Activated CD8-positive, alpha-beta memory T cell treated with anti-CD3 and anti-CD28 coated beads, Interleukin-2, amount 10 ng/mL, durations not matched to agents 7 days and 5 days (primary cell): ENCODE data around the gene CCDC152. TPM values are rescaled to one million over a fixed set of nuclear protein-coding genes. Genes with fewer than 3 reads are reported as not detected.
"Not testable (repeated sequence)": the region's sequence is repeated elsewhere in the genome, so short reads cannot be mapped to it uniquely, and the experiment has no call there.

Experiments used
- ATAC-seq: fragments of 150-1000 bp; cut with Tn5 transposase; one replicate; pipeline ENCODE4 v1.10.0; 2021; ENCODE audit warnings: moderate library complexity
- CTCF ChIA-PET: fragments of 350-600 bp; sonication (Branson Sonifier 250); formaldehyde crosslinking; loops from one replicate; lab custom pipeline; 2021; ENCODE audit warnings: antibody characterized with exemption; lab: Charles Lee
- DNase-seq: peaks from one replicate; pipeline ENCODE4 v3.0.0-alpha.2; 2020
- H3K27ac Mint-ChIP-seq: one replicate; pipeline ENCODE4 v1.8.0; 2021; ENCODE audit warnings: mild to moderate bottlenecking, mixed read lengths
- H3K27me3 Mint-ChIP-seq: one replicate; pipeline ENCODE4 v1.8.0; 2021; ENCODE audit warnings: mixed read lengths
- H3K36me3 Mint-ChIP-seq: one replicate; pipeline ENCODE4 v1.8.0; 2021; ENCODE audit warnings: mild to moderate bottlenecking, mixed read lengths
- H3K4me1 Mint-ChIP-seq: one replicate; pipeline ENCODE4 v1.8.0; 2021; ENCODE audit warnings: mixed read lengths
- H3K4me3 Mint-ChIP-seq: one replicate; pipeline ENCODE4 v1.8.0; 2021; ENCODE audit warnings: mild to moderate bottlenecking, moderate library complexity, mixed read lengths
- H3K9me3 Mint-ChIP-seq: one replicate; pipeline ENCODE4 v1.8.0; 2022; ENCODE audit warnings: low read depth, mixed read lengths
- total RNA-seq, 2 experiments: library from RNA; stranded (reverse); gene quantifications; one replicate each; pipeline ENCODE4 v1.2.3, GENCODE V29; 2021

CCDC152 gene
- total RNA-seq, 2 experiments from 2014 or later: 6.4 to 6.9 TPM

DNA sequence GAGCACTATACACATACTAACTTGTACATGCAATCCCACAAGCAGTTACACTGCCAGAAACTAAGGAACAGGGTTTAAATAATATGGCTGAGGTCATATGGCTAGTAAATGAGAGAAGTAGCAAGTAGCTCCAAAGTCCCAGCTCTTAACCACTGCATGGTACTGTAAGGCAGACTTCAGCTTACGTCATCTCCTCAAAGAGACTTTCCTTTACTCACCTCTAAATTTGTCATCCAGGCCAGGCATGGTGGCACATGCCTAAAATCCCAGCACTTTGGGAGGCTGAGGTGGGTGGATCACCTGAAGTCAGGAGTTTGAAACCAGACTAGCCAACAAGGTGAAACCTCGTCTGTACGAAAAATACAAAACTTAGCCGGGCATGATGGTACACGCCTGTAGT, 75.4 kb downstream of the CCDC152 start:
- Mint-ChIP-seq H3K4me3 (no peak overlapping the region), H3K9me3 (no peaks in the 10 kb centered on the region), H3K4me1 (no peaks in the 10 kb centered on the region), H3K27ac (no peak overlapping the region), H3K36me3 (no peaks in the 10 kb centered on the region), H3K27me3 (peaks cover 4% of the 10 kb centered on the region)
- ATAC-seq (no peak), DNase-seq (no peak)
- CTCF ChIA-PET: no interaction called here

DNA sequence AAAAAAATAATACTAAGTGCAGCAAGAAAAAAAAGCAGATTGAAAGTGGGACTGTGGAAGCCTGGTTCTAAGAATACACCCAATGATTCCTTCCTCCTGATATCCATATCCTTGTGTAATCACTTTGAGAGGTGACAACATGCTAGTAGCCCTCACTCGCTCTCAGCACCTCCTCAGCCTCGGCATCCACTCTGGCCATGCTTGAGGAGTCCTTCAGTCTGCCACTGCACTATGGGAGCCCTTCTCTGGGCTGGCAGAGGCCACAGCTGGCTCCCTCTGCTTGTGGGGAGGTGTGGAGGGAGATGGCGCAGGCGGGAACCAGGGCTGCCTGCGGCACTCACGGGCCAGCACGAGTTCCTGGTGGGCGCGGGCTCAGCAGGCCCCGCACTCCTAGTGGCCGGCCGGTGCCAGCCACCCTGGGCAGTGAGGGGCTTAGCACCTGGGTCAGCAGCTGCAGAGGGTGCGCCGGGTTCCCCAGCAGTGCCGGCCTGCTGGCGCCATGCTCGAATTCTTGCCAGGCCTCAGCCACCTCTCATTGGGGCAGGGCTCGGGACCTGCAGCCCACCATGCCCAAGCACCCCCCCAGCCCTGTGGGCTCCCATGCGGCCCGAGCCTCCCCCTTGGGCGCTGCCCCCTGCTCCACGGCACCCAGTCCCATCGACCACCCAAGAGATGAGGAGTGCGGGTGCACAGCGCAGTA, 79.6 kb downstream of the CCDC152 start:
- CTCF ChIA-PET: no interaction called here
- H3K4me3 Mint-ChIP-seq: no peak overlapping the region
- H3K27me3 Mint-ChIP-seq: peaks cover 8% of the 10 kb centered on the region
- DNase-seq (no peak), ATAC-seq (no peak)
- no peaks in the 10 kb centered on the region for H3K36me3 Mint-ChIP-seq
- H3K9me3 Mint-ChIP-seq: no peaks in the 10 kb centered on the region
- H3K4me1 Mint-ChIP-seq: no peaks in the 10 kb centered on the region
- no peak overlapping the region for H3K27ac Mint-ChIP-seq

DNA sequence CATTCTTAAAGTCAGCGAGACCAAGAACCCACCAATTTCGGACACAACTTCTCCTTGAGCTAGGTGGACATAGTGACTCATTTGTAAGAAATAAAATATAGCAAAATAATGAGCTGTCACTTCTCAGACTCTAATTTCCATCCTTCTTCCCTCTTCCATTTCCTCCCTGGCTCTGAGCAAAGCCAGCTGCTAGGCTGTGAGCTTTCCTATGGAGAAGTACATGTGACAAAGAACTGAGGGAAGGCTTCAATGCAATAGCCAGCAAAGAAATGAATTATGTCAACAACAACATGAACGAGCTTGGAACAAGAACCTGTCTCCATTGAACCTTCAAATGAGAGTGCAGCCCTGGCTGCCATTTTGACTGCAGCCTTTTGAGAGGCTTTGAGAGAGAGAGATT, 81.0 kb downstream of the CCDC152 start:
- H3K4me3 Mint-ChIP-seq: no peak overlapping the region

DNA sequence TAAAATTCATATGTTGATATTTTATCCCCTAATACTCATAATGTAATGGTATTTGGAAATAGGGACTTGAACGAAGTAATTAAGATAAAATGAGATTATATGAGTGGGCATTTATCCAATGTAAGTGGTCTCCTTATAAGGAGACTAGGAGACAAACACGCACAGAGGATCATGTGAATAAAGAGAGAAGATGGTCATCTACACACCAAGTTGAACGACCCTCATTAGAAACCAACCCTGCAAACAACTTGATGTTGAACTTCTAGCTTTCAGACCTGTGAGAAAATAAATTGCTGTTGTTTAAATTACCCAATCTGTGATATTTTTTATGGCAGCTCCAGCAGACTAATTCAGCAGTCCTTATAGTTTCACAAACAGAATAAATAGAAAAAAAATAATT, 82.6 kb downstream of the CCDC152 start:
- ATAC-seq (no peak), DNase-seq (no peak)
- no peak overlapping the region for H3K4me3 Mint-ChIP-seq
- H3K27ac Mint-ChIP-seq: no peak overlapping the region
- CTCF ChIA-PET: no interaction called here
- peaks cover 10% of the 10 kb centered on the region for H3K27me3 Mint-ChIP-seq
- H3K9me3 Mint-ChIP-seq: no peaks in the 10 kb centered on the region
- no peaks in the 10 kb centered on the region for H3K36me3 Mint-ChIP-seq
- H3K4me1 Mint-ChIP-seq: no peaks in the 10 kb centered on the region

More for the DNA sequence above, 81.0 kb downstream of the CCDC152 start:
- ATAC-seq: no peak
- H3K9me3 Mint-ChIP-seq: no peaks in the 10 kb centered on the region
- H3K27ac Mint-ChIP-seq: no peak overlapping the region
- no peak for DNase-seq
- H3K27me3 Mint-ChIP-seq: peaks cover 5% of the 10 kb centered on the region
- CTCF ChIA-PET: no interaction called here
- no peaks in the 10 kb centered on the region for H3K4me1 Mint-ChIP-seq
- H3K36me3 Mint-ChIP-seq: no peaks in the 10 kb centered on the region

DNA sequence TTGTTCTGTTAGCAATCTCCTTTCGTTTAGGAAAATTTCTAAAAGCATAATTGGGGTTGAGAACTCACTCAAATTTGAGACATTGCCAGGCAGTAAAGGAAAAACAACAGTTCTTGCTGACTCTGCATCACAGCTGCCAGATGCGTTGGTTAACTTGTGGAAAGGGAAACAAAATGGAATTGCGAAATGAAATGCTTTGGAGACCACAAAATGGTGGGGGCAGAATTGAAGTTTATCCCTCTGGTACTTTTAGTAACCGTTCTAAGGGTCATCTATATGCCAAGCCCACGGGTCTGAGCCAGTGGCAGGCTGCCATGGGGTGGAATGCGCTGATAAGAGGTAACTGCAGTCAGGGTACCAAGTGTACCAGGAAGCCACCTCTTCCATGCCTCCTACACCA, 83.7 kb downstream of the CCDC152 start:
- no peak for ATAC-seq
- no peak overlapping the region for H3K4me3 Mint-ChIP-seq
- H3K36me3 Mint-ChIP-seq: no peaks in the 10 kb centered on the region
- CTCF ChIA-PET: no interaction called here
- peaks cover 10% of the 10 kb centered on the region for H3K27me3 Mint-ChIP-seq
- H3K4me1 Mint-ChIP-seq: no peaks in the 10 kb centered on the region
- H3K9me3 Mint-ChIP-seq: no peaks in the 10 kb centered on the region
- DNase-seq: no peak
- H3K27ac Mint-ChIP-seq: no peak overlapping the region

DNA sequence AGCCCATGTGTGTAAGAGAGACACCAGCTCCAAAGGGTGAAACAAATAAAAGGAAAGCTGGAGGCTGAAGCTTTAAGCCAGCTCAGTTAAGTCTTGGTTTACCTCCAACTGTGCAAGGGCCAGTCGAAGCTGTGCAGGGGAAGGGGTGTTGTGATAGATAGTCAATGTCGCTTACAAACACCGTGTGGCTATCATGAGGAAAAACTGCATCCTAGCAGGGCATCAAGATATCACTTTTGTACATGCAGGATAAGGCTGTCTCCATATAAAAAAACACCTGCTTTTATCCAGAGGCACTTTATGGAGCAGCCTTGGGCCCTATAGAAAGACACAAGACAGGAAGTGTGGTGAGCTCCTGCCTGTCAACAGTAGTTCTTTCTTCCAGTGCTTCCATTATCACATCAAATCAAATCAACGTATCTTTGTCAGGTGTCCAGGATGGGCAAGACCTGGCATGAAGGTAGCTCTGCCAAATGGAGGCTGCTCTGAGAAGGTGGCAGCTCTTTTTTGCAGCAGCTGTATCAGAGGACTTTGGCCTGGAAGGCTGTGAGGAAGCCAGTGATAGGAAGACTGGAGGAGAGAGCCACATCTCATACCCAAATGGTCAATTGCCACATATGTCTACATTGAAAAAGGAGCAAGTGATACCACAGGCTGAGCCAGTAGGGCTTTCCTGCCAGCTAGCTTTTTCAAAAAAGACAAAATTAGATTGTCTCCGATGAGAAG, 84.4 kb downstream of the CCDC152 start:
- no peak for ATAC-seq
- DNase-seq: no peak
- Mint-ChIP-seq H3K27ac (no peak overlapping the region), H3K4me3 (no peak overlapping the region), H3K4me1 (no peaks in the 10 kb centered on the region), H3K27me3 (peaks cover 10% of the 10 kb centered on the region), H3K36me3 (no peaks in the 10 kb centered on the region), H3K9me3 (no peaks in the 10 kb centered on the region)
- CTCF ChIA-PET: no interaction called here

DNA sequence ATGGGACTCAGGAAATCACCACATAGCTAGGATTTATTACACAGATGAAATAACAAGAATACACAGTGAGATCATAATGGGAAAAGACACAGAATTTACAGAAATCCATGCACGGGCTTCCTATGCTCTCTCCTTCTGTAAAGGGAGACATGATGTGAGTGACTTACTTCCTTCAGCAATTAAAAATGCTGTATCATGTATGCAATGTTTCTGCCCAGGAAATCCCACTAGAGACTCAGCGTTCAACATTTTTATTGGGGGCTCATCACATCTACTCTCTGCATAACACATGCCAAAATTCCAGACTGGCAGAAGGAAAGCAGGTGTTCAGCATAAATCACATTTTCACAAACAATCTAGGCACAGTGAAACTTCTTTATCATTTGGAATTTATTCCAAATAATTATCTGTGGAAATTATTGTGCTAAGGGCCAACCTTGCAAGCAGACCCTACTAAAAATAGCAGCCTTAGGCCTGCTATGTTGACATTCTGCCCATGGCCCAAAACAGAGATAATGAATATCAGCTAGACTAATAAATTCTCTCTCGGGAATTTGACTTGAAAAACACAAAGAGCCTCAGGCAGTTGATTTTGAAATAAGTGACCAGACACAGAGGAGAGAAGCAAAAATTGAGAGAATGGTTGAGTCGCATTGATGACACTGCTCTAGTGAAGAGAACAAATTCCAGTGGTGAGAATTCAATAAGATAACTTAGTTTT, 86.5 kb downstream of the CCDC152 start:
- no peak overlapping the region for H3K27ac Mint-ChIP-seq
- DNase-seq: no peak
- CTCF ChIA-PET: no interaction called here

DNA sequence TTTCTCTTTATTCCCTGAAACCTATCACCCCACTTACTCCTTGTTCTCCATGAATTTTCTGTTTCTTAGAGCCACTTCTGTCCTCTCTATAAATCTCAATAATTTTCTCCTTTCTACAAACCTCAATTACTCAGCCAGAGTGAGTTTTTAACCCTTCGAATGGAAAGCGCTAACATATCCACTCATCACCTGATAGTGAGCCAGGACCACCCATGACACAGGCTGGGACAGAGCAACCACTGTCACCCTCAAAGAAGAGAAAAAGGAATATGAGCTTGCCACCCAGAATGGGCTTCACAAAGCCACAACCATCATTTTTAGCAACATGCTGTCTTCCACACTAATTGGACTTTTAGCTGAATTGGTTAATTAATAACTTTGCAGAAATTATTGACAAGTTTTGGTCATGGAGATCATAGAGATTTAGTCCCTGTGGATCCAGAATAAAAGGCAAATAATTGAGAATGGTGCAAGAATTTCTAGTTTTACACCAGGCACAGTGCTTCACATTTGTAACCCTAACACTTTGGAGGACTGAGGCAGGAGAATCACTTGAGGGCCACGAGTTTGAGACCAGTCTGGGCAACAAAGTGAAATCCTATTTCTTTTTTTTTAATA, 87.2 kb downstream of the CCDC152 start:
- Mint-ChIP-seq H3K4me3 (no peak overlapping the region), H3K9me3 (no peaks in the 10 kb centered on the region), H3K27ac (no peak overlapping the region), H3K27me3 (peaks cover 10% of the 10 kb centered on the region), H3K36me3 (no peaks in the 10 kb centered on the region), H3K4me1 (no peaks in the 10 kb centered on the region)
- DNase-seq (no peak), ATAC-seq (no peak)
- CTCF ChIA-PET: no interaction called here

More for the DNA sequence above, 86.5 kb downstream of the CCDC152 start:
- Mint-ChIP-seq H3K4me1 (no peaks in the 10 kb centered on the region), H3K4me3 (no peak overlapping the region), H3K36me3 (no peaks in the 10 kb centered on the region), H3K9me3 (no peaks in the 10 kb centered on the region), H3K27me3 (peaks cover 10% of the 10 kb centered on the region)
- ATAC-seq: no peak

DNA sequence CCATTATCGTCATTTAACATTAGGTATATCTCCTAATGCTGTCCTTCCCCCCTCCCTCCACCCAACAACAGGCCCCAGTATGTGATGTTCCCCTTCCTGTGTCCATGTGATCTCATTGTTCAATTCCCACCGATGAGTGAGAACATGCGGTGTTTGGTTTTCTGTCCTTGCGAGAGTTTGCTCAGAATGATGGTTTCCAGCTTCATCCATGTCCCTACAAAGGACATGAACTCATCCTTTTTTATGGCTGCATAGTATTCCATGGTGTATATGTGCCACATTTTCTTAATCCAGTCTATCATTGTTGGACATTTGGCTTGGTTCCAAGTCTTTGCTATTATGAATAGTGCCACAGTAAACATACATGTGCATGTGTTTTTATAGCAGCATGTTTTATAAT, 87.8 kb downstream of the CCDC152 start:
- H3K9me3 Mint-ChIP-seq, H3K27me3 Mint-ChIP-seq, CTCF ChIA-PET, H3K27ac Mint-ChIP-seq, H3K36me3 Mint-ChIP-seq, DNase-seq, H3K4me3 Mint-ChIP-seq, ATAC-seq, H3K4me1 Mint-ChIP-seq: not testable (repeated sequence)

DNA sequence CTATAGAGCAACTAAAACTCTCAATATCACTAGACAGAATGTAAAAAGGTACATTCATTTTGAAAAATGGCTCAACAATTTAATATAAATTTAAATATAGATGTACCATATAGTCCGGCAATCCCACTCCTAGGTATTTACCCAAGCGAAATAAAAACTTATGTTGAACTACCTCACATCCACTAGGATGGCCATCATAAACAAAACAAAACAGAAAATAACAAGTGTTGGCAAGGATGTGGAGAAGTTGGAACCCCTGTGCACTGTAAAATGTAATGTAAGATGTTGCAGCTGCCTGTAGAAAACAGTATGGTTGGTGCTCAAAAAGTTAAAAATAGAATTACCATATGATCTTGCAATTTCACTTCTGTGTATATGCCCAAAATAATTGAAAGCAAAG, 91.9 kb downstream of the CCDC152 start:
- Mint-ChIP-seq H3K27me3 (no peaks in the 10 kb centered on the region), H3K9me3 (no peaks in the 10 kb centered on the region), H3K4me3 (no peak overlapping the region), H3K27ac (no peak overlapping the region), H3K4me1 (no peaks in the 10 kb centered on the region), H3K36me3 (no peaks in the 10 kb centered on the region)
- no peak for DNase-seq
- CTCF ChIA-PET: no interaction called here
- no peak for ATAC-seq

DNA sequence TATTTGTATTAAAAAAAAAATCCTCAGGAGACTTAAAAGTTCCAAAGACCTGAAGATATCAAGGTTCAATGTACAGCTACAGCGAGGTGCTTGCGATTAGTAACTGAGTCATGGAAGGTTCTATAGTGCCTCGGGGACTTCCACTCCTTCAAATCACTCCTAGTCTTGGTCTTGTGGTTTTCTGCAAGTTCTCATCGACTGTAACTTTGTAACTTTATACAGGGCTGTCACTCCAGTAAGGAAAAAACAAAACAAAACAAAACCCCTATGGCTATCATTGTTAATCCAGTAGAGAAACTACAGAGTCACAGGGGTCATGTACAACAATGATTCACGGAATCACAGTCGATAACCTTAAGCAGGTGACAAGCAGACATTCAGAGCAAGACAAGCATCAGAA, 94.9 kb downstream of the CCDC152 start:
- ATAC-seq: no peak
- no peaks in the 10 kb centered on the region for H3K36me3 Mint-ChIP-seq
- H3K4me1 Mint-ChIP-seq: peaks cover 2% of the 10 kb centered on the region
- no peak overlapping the region for H3K27ac Mint-ChIP-seq
- no peak for DNase-seq
- no peaks in the 10 kb centered on the region for H3K27me3 Mint-ChIP-seq
- CTCF ChIA-PET: no interaction called here
- H3K4me3 Mint-ChIP-seq: no peak overlapping the region
- no peaks in the 10 kb centered on the region for H3K9me3 Mint-ChIP-seq
